K562 (cell line): ENCODE measurements around the gene IL6R. TPM values are rescaled to one million over a fixed set of nuclear protein-coding genes. Genes with fewer than 3 reads are reported as not detected.

ENCODE experiments used
- ARID1B ChIP-seq: fragments of 450-650 bp; IDR thresholded peaks from 2 replicates; pipeline ENCODE4 v1.6.1; 2016; ENCODE audit warnings: antibody characterized with exemption, mild to moderate bottlenecking, inconsistent platforms
- ATF7 ChIP-seq: fragments of 450-650 bp; IDR thresholded peaks from 2 replicates; pipeline ENCODE4 v1.7.1; 2014; ENCODE audit warnings: mild to moderate bottlenecking, moderate library complexity
- CREM ChIP-seq: IDR thresholded peaks from 2 replicates; pipeline ENCODE4 v1.6.1; 2014; ENCODE audit warnings: antibody characterized with exemption, low read depth
- DPF2 ChIP-seq: fragments of 450-650 bp; IDR thresholded peaks from 2 replicates; pipeline ENCODE4 v1.6.1; 2016
- ETV6 ChIP-seq, 3 experiments: fragments of 150-350 bp in 1 of 3; sonication (generic) in 1 of 3; formaldehyde crosslinking in 1 of 3; IDR thresholded peaks; 2 replicates each; pipeline versions ENCODE4 v1.6.1 to v1.8.0; 2014 to 2022; ENCODE audit warnings: borderline replicate concordance in 2 of 3, low read depth in 2 of 3, antibody characterized with exemption in 1 of 3, low read length in 1 of 3, mild to moderate bottlenecking in 1 of 3, missing genetic modification reagents in 1 of 3
- FOSL1 ChIP-seq: fragments of 200-800 bp; sonication (Bioruptor generic); conservative IDR thresholded peaks from 2 replicates; pipeline ENCODE4 v1.6.1; 2016; ENCODE audit warnings: missing genetic modification characterization, missing compliant biosample characterization
- MAZ ChIP-seq, 2 experiments: fragments of 450-650 bp in 1 of 2; sonication (generic) in 1 of 2; formaldehyde crosslinking; IDR thresholded peaks in 1 of 2; conservative IDR thresholded peaks in 1 of 2; 2 replicates each; pipeline versions ENCODE4 v1.4.0 to v1.5.0; 2020; ENCODE audit warnings: mild to moderate bottlenecking in 1 of 2, missing genetic modification reagents in 1 of 2
- NR2C2 ChIP-seq, 2 experiments: fragments of 200-800 bp in 1 of 2; sonication (Bioruptor generic) in 1 of 2; sonication (generic) in 1 of 2; formaldehyde crosslinking in 1 of 2; IDR thresholded peaks; 2 replicates each; pipeline versions ENCODE4 v1.6.1 to v1.8.0; 2016 to 2022; ENCODE audit warnings: mild to moderate bottlenecking in 1 of 2, missing compliant biosample characterization in 1 of 2, missing genetic modification characterization in 1 of 2, missing genetic modification reagents in 1 of 2
- RAD21 ChIP-seq, 2 experiments: fragments of 250-450 bp in 1 of 2; fragments of 450-650 bp in 1 of 2; sonication (Bioruptor Pico) in 1 of 2; formaldehyde crosslinking in 1 of 2; IDR thresholded peaks in 1 of 2; conservative IDR thresholded peaks in 1 of 2; 2 replicates each; pipeline versions ENCODE4 v1.4.0 to v1.8.0; 2020 to 2022; ENCODE audit warnings: mild to moderate bottlenecking in 2 of 2, moderate library complexity in 1 of 2
- RNF2 ChIP-seq: sonication (generic); IDR thresholded peaks from 2 replicates; pipeline ENCODE4 v1.6.1; 2016
- SIN3B ChIP-seq: fragments of 450-650 bp; IDR thresholded peaks from 2 replicates; pipeline ENCODE4 v1.6.1; 2017; ENCODE audit warnings: low read depth, mild to moderate bottlenecking, moderate library complexity
- polyA plus RNA-seq, 8 experiments: library from polyadenylated mRNA; depleted of rRNA in 4 of 8; stranded (reverse) in 5 of 8; unstranded in 3 of 8; fragments of >200 nt; fragmentation: Nextera tagmentation in 2 of 8; fragmentation: Illumina TruSeq in 1 of 8; extraction: Ambion mirVana in 2 of 8; extraction: Trizol in 1 of 8; gene quantifications; 2 replicates each; pipeline versions ENCODE4 v1.2.1 to v1.2.3, GENCODE V29; 2011 to 2014; ENCODE audit warnings: inconsistent platforms in 1 of 8, missing spikeins in 1 of 8
- total RNA-seq, 7 experiments: library from RNA; depleted of rRNA in 6 of 7; stranded (reverse); fragments of >200 nt in 6 of 7; fragmentation: Illumina TruSeq in 2 of 7; extraction: Trizol in 2 of 7; gene quantifications; 2 replicates each; pipeline versions ENCODE4 v1.2.1 to v1.2.3, GENCODE V29; 2011 to 2021; ENCODE audit warnings: low replicate concordance in 1 of 7
- TF ChIP-seq, protein P1 (sequence below): sonication (generic); formaldehyde crosslinking; IDR thresholded peaks from 2 replicates; pipeline ENCODE4 v1.8.0; 2022; ENCODE audit warnings: missing genetic modification reagents, mild to moderate bottlenecking, borderline replicate concordance
- TF ChIP-seq, protein P2 (sequence below): fragments of 200-800 bp; sonication (Bioruptor generic); IDR thresholded peaks from 2 replicates; pipeline ENCODE4 v1.6.1; 2017; ENCODE audit warnings: missing genetic modification characterization, missing compliant biosample characterization
- TF ChIP-seq, protein P3 (sequence below), 2 experiments: fragments of 450-650 bp; formaldehyde crosslinking in 1 of 2; IDR thresholded peaks; 2 replicates each; pipeline versions ENCODE4 v1.4.0 to v1.6.1; 2014 to 2020; ENCODE audit warnings: mild to moderate bottlenecking in 2 of 2, borderline replicate concordance in 1 of 2, low read depth in 1 of 2

Gene IL6R
- total and polyA plus RNA-seq, 9 of the 15 experiments (the other 6 are each of a cell fraction or from before 2014, with no cell fraction given): 0.05 to 1.1 (median 0.11) TPM; not detected in 2

DNA sequence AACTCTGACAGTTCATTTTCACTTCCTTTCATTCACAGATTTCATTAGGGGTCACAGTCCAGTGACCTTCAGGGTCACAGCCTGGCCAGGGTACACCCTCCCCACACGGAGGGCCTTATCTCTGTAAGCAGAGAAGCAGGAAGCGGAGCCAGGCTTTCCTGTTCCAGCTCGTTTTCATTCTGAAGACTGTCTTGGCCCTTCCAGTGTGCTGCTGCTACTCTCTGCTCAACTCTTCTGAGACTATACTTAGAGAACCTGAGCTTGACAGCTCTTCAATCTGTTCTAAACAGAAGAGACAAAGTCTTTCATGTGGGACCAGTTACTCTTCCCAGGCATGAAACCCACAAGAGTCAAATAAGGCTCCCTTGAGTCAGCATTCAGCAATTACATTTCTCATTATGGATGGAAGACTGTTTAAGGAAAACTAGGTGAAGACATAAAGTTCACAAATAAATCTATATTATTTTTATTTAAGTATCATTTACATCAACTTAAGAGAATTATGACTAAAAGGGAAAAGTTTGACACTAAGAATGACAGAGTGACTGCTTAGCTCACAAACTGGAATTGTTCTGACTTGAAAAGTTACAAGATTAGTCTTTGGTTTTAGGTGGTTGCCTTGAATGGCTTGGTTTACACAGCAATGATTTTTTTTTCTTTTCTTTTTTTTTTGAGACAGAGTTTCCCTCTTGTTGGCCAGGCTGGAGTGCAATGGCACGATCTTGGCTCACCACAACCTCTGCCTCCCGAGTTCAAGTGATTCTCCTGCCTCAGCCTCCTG lies 92.1 kb downstream of the IL6R start (continued):
- TF ChIP-seq, protein P1, sequence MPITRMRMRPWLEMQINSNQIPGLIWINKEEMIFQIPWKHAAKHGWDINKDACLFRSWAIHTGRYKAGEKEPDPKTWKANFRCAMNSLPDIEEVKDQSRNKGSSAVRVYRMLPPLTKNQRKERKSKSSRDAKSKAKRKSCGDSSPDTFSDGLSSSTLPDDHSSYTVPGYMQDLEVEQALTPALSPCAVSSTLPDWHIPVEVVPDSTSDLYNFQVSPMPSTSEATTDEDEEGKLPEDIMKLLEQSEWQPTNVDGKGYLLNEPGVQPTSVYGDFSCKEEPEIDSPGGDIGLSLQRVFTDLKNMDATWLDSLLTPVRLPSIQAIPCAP (CRISPR knock-in tag): no peak
- TF ChIP-seq, protein P2, sequence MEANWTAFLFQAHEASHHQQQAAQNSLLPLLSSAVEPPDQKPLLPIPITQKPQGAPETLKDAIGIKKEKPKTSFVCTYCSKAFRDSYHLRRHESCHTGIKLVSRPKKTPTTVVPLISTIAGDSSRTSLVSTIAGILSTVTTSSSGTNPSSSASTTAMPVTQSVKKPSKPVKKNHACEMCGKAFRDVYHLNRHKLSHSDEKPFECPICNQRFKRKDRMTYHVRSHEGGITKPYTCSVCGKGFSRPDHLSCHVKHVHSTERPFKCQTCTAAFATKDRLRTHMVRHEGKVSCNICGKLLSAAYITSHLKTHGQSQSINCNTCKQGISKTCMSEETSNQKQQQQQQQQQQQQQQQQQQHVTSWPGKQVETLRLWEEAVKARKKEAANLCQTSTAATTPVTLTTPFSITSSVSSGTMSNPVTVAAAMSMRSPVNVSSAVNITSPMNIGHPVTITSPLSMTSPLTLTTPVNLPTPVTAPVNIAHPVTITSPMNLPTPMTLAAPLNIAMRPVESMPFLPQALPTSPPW (CRISPR knock-in tag): peak; percentile 85
- TF ChIP-seq ETV6 (IDR thresholded peaks at IDR 0.05; ENCODE audit: borderline replicate concordance in 1 of 2, low read depth in 2 of 2, low read length in 1 of 2) (peak; percentile 82 to 96; a peak in 3 of 4 replicates), ETV6 (CRISPR knock-in tag; IDR thresholded peaks at IDR 0.05; ENCODE audit: borderline replicate concordance) (no peak), ARID1B (peak; percentile 88), DPF2 (peak; percentile 81), SIN3B (no peak), RNF2 (peak; percentile 64; the same call in 1 of the 2 replicates), CREM (0 out of 2 replicates have a peak, but pooled peaks have one; percentile 25), MAZ (CRISPR knock-in tag; conservative IDR thresholded peaks at IDR 0.05 in 1 of 2, IDR thresholded peaks at IDR 0.05 in 1 of 2) (peak; percentile 27 to 64; a peak in 2 of 4 replicates), NR2C2 (CRISPR knock-in tag; IDR thresholded peaks at IDR 0.05) (no peak), NR2C2 (tag; IDR thresholded peaks at IDR 0.05) (peak; percentile 95), FOSL1 (tag) (0 out of 2 replicates have a peak, but pooled peaks have one; percentile 17), RAD21 (CRISPR knock-in tag; conservative IDR thresholded peaks at IDR 0.05 in 1 of 2, IDR thresholded peaks at IDR 0.05 in 1 of 2) (0 out of 4 replicates have a peak, but pooled peaks of 1 of the 2 experiments have one; percentile 14), ATF7 (peak; percentile 15; the same call in 1 of the 2 replicates)
- TF ChIP-seq, protein P3, sequence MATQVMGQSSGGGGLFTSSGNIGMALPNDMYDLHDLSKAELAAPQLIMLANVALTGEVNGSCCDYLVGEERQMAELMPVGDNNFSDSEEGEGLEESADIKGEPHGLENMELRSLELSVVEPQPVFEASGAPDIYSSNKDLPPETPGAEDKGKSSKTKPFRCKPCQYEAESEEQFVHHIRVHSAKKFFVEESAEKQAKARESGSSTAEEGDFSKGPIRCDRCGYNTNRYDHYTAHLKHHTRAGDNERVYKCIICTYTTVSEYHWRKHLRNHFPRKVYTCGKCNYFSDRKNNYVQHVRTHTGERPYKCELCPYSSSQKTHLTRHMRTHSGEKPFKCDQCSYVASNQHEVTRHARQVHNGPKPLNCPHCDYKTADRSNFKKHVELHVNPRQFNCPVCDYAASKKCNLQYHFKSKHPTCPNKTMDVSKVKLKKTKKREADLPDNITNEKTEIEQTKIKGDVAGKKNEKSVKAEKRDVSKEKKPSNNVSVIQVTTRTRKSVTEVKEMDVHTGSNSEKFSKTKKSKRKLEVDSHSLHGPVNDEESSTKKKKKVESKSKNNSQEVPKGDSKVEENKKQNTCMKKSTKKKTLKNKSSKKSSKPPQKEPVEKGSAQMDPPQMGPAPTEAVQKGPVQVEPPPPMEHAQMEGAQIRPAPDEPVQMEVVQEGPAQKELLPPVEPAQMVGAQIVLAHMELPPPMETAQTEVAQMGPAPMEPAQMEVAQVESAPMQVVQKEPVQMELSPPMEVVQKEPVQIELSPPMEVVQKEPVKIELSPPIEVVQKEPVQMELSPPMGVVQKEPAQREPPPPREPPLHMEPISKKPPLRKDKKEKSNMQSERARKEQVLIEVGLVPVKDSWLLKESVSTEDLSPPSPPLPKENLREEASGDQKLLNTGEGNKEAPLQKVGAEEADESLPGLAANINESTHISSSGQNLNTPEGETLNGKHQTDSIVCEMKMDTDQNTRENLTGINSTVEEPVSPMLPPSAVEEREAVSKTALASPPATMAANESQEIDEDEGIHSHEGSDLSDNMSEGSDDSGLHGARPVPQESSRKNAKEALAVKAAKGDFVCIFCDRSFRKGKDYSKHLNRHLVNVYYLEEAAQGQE (IDR thresholded peaks at IDR 0.05; ENCODE audit: borderline replicate concordance): peak; percentile 86
- TF ChIP-seq, protein P3 (CRISPR knock-in tag; IDR thresholded peaks at IDR 0.05; ENCODE audit: low read depth): no peak
